Aorta (tissue), 5 donors: ENCODE data around the gene BARHL1. TPM values are rescaled to one million over a fixed set of nuclear protein-coding genes. Genes with fewer than 3 reads are reported as not detected.

Experiments
- ATAC-seq: fragments of 200-7000 bp; cut with Tn5 transposase; one replicate; pipeline ENCODE4 v1.9.1; 2022; ENCODE audit warnings: moderate library complexity; ENCODE audit not compliant: low FRiP score
- DNase-seq, 2 donors: peaks; one replicate each; pipeline ENCODE4 v3.0.0-alpha.2; 2020
- H3K27ac ChIP-seq, 2 donors: one replicate each; pipeline ENCODE4 v1.5.1; 2013; ENCODE audit warnings: low read length in 2 of 2, mild to moderate bottlenecking in 2 of 2, moderate library complexity in 2 of 2, control low read depth in 1 of 2, inconsistent platforms in 1 of 2, low read depth in 1 of 2
- H3K27me3 ChIP-seq, 2 donors: one replicate each; pipeline ENCODE4 v1.6.1; 2013; ENCODE audit warnings: control low read depth in 1 of 2, low read length in 1 of 2, mild to moderate bottlenecking in 1 of 2, moderate library complexity in 1 of 2; ENCODE audit not compliant: insufficient read depth in 2 of 2, control insufficient read depth in 1 of 2
- H3K36me3 ChIP-seq, 2 donors: one replicate each; pipeline ENCODE4 v1.6.1; 2013; ENCODE audit warnings: control low read depth in 1 of 2, low read length in 1 of 2, mild to moderate bottlenecking in 1 of 2; ENCODE audit not compliant: insufficient read depth in 2 of 2, control insufficient read depth in 1 of 2
- H3K4me1 ChIP-seq, 2 donors: one replicate each; pipeline ENCODE4 v1.6.1; 2013; ENCODE audit warnings: low read length in 2 of 2, control low read depth in 1 of 2, mild to moderate bottlenecking in 1 of 2, moderate library complexity in 1 of 2; ENCODE audit not compliant: insufficient read depth in 2 of 2, control insufficient read depth in 1 of 2
- H3K4me3 ChIP-seq, 2 donors: one replicate each; pipeline ENCODE4 v1.5.1; 2013; ENCODE audit warnings: low read length in 2 of 2, control low read depth in 1 of 2, mild to moderate bottlenecking in 1 of 2
- H3K9me3 ChIP-seq: one replicate; pipeline ENCODE4 v1.6.1; 2013; ENCODE audit warnings: mild to moderate bottlenecking, low read length; ENCODE audit not compliant: control insufficient read depth
- WGBS, 2 donors: extraction: QIAGEN DNeasy Blood & Tissue Kit; methylation state at CpG; one replicate each; pipeline ENCODE4 v1.1.7; 2013; 5-methylcytosine and 5-hydroxymethylcytosine counted together
- intact Hi-C, 2 donors: fragments of 100-400 bp; cut with DNase I; formaldehyde crosslinking; loops; one replicate each; pipeline versions ENCODE4 v1.14.2 to v1.15.0; 2022
- polyA plus RNA-seq, 2 donors: library from polyadenylated mRNA; stranded (reverse); fragments of 200-250 nt; gene quantifications; one replicate each; pipeline ENCODE4 v1.2.3, GENCODE V29; 2013
- total RNA-seq, 2 donors: library from RNA; stranded (reverse); fragmentation: NEBNext Ultra II Directional; extraction: Animal tissue kit (Norgen Biotek cat#: 25700); gene quantifications; one replicate each; pipeline ENCODE4 v1.2.1, GENCODE V29; 2021
- donor health status: healthy with polysubstance abuse.
- donor health status: Bipolar disorder and iron deficiency.
- donor health status: DM: no; HTN: no; CAD: no.
- donor health status: DM: no; HTN: no; CAD: no.
- donor health status: DM: yes; HTN: yes; CAD: no.

BARHL1 gene
- total and polyA plus RNA-seq, 4 donors = not detected

GRCh38 chr9:132582786-132583583, 579 bp downstream of the BARHL1 start:
- intact Hi-C loops = no loop called here
- WGBS, 2 donors = 8 to 9% methylated on average over 36 to 37 of the region's 37 CpGs
- Histone ChIP-seq H3K27me3 (no peaks in the 10 kb centered on the region), H3K9me3 (no peaks in the 10 kb centered on the region), H3K36me3 (no peaks in the 10 kb centered on the region), H3K4me1 (no peaks in the 10 kb centered on the region), H3K27ac (no peak overlapping the region), H3K4me3 (no peak overlapping the region)
- peak in 1 of 2 donors; percentile 58 for DNase-seq
- no peak for ATAC-seq

- ATAC-seq = no peak
- intact Hi-C loops = no loop called here
- Histone ChIP-seq H3K27ac (no peak overlapping the region), H3K27me3 (no peaks in the 10 kb centered on the region), H3K36me3 (no peaks in the 10 kb centered on the region), H3K4me1 (no peaks in the 10 kb centered on the region), H3K4me3 (no peak overlapping the region), H3K9me3 (no peaks in the 10 kb centered on the region)
- DNase-seq = peak in 1 of 2 donors; percentile 30
- 3 to 5% methylated on average over 8 of the region's 8 CpGs for WGBS, 2 donors
Observed at GRCh38 chr9:132583584-132584304, 1.3 kb downstream of the BARHL1 start.

- Histone ChIP-seq H3K36me3 (no peaks in the 10 kb centered on the region), H3K9me3 (no peaks in the 10 kb centered on the region), H3K4me3 (no peak overlapping the region), H3K4me1 (no peaks in the 10 kb centered on the region), H3K27ac (no peak overlapping the region), H3K27me3 (peaks cover 0 to 3% of the 10 kb centered on the region in 2 donors)
- ATAC-seq = no peak
- 9 to 10% methylated on average over 30 of the region's 30 CpGs for WGBS, 2 donors
- intact Hi-C loops = no loop called here
- peak in 1 of 2 donors; percentile 43 for DNase-seq
Observed at GRCh38 chr9:132584601-132585560, 2.5 kb downstream of the BARHL1 start.

GRCh38 chr9:132585954-132586829, 3.8 kb downstream of the BARHL1 start:
- Histone ChIP-seq H3K4me1 (no peaks in the 10 kb centered on the region), H3K4me3 (no peak overlapping the region), H3K36me3 (no peaks in the 10 kb centered on the region), H3K9me3 (no peaks in the 10 kb centered on the region), H3K27me3 (peaks cover 0 to 3% of the 10 kb centered on the region in 2 donors), H3K27ac (no peak overlapping the region)
- ATAC-seq = no peak
- peak in 1 of 2 donors; percentile 57 for DNase-seq
- 6 to 7% methylated on average over 42 of the region's 42 CpGs for WGBS, 2 donors
- intact Hi-C loops = no loop called here

GRCh38 chr9:132586830-132587591, 4.6 kb downstream of the BARHL1 start:
- 2 to 3% methylated on average over 61 to 74 of the region's 74 CpGs for WGBS, 2 donors
- Histone ChIP-seq H3K9me3 (no peaks in the 10 kb centered on the region), H3K36me3 (no peaks in the 10 kb centered on the region), H3K27me3 (peaks cover 0 to 3% of the 10 kb centered on the region in 2 donors), H3K27ac (no peak overlapping the region), H3K4me3 (no peak overlapping the region), H3K4me1 (no peaks in the 10 kb centered on the region)
- no peak for ATAC-seq
- intact Hi-C loops = no loop called here
- peak in 1 of 2 donors; percentile 71 for DNase-seq

- no peaks in the 10 kb centered on the region for H3K4me1 ChIP-seq
- peak in 1 of 2 donors; percentile 55 for DNase-seq
- peaks cover 0 to 3% of the 10 kb centered on the region in 2 donors for H3K27me3 ChIP-seq
- H3K27ac ChIP-seq = no peak overlapping the region
- intact Hi-C loops = no loop called here
- H3K36me3 ChIP-seq = no peaks in the 10 kb centered on the region
- no peak overlapping the region for H3K4me3 ChIP-seq
- 12 to 16% methylated on average over 6 of the region's 6 CpGs for WGBS, 2 donors
- no peak for ATAC-seq
- H3K9me3 ChIP-seq = no peaks in the 10 kb centered on the region
Observed at GRCh38 chr9:132587592-132587955, 5.2 kb downstream of the BARHL1 start.

- no peaks in the 10 kb centered on the region for H3K36me3 ChIP-seq
- no peaks in the 10 kb centered on the region for H3K4me1 ChIP-seq
- H3K4me3 ChIP-seq = no peak overlapping the region
- DNase-seq (no peak), ATAC-seq (no peak)
- intact Hi-C loops = no loop called here
- peaks cover 0 to 3% of the 10 kb centered on the region in 2 donors for H3K27me3 ChIP-seq
- 24 to 28% methylated on average over 12 of the region's 12 CpGs for WGBS, 2 donors
- no peak overlapping the region for H3K27ac ChIP-seq
- no peaks in the 10 kb centered on the region for H3K9me3 ChIP-seq
Observed at GRCh38 chr9:132588098-132588497, 5.7 kb downstream of the BARHL1 start.
